Measurements from ENCODE around the gene GAREM2.

- TF ChIP-seq CTCF (conservative IDR thresholded peaks at IDR 0.05; ENCODE audit: low read length): no peak
- TF ChIP-seq EZH2phosphoT487 (IDR thresholded peaks at IDR 0.05; ENCODE audit: borderline replicate concordance, low read depth, low read length): no peak
These were observed 558 bp upstream of the GAREM2 start for GRCh38 chr2:26172189-26172870.
